NCI-H524 treated with DMSO at 0.1 percent for 48 hours (cell line): ENCODE measurements around the gene FBH1.
"Not testable (repeated sequence)": the region's sequence is repeated elsewhere in the genome, so short reads cannot be mapped to it uniquely, and the experiment has no call there.

ENCODE experiments used
- DNase-seq: peaks from one replicate; lab custom pipeline; 2025; lab: John Stamatoyannopoulos, UW

The FBH1 gene

DNA sequence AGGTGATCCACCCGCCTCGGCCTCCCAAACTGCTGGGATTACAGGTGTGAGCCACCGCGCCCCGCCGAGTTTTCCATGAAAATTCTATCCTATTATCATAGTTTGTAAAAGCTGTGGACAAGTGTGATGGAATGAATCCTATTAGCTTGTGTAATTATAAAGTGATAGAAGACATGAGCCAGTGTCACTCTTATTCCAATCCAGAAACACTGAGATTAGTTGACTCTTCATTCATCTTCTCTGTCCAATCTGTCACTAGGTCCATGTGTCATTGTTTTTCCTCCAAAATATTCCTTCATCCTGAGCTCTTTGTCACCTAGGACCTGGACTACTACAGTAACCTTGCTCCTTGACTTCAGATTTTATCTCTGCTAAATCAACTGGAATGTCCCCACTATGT is 13.5 kb downstream of the FBH1 start:
- no peak for DNase-seq

GRCh38 chr10:5904227-5904626 is 14.2 kb downstream of the FBH1 start:
- no peak for DNase-seq

DNA sequence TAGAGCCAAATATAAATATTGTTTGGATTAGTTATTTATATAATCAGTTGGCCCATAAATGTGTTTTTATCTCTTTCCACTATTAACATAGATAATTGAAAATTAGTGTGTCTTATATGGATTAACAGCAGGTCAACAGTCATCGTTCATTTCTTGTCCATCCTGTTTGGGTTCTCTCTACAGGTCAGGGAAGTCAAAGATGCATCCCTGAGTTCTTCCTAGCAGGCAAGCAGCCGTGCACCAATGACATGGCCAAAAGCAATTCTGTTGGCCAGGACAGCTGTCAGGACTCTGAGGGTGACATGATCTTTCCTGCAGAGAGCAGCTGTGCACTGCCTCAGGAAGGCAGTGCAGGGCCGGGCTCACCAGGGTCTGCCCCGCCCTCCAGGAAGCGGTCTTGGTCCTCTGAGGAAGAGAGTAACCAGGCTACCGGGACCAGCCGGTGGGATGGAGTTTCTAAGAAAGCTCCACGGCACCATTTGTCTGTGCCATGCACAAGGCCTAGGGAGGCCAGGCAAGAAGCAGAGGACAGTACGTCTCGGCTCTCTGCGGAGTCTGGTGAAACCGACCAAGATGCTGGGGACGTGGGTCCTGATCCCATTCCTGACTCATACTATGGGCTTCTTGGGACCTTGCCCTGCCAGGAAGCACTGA is 15.9 kb downstream of the FBH1 start:
- DNase-seq, result no peak

GRCh38 chr10:5906651-5907050 is 16.6 kb downstream of the FBH1 start:
- DNase-seq, result no peak

DNA sequence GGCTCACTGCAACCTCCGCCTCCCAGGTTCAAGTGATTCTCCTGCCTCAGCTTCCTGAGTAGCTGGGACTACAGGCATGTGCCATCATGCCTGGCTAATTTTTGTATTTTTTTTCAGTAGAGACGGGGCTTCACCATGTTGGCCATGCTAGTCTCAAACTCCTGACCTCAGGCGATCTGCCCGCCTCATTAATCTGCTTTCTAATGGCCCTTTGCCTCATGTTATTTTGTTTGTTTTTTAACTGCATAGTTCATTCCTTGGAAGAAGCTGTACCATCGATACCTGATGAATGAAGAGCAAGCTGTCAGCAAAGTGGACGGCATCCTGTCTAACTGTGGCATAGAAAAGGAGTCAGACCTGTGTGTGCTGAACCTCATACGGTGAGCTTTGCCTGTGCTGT is 18.6 kb downstream of the FBH1 start:
- not testable (repeated sequence) for DNase-seq

- DNase-seq, result peak; percentile 36
Measured at GRCh38 chr10:5910323-5911100, 20.5 kb downstream of the FBH1 start.

DNA sequence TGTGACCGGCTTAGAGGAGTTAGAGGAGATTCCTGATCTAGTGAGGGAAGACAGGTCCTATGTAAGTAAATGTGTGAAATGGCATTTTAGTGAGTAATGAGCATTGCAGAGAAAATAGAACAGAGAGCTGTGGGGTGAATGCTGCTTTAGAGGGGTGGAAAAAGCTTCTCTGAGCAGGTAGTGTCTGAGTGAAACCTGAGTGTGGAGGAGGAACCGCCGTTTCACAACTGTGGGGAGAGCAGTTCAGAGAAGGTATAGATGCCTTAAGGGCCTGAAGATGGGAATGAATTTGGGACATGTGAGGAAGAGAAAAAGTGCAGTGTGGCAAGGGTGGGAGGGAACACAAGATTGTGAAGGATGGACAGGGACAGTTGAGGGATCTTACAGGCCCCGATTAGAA is 21.6 kb downstream of the FBH1 start:
- no peak for DNase-seq

DNA sequence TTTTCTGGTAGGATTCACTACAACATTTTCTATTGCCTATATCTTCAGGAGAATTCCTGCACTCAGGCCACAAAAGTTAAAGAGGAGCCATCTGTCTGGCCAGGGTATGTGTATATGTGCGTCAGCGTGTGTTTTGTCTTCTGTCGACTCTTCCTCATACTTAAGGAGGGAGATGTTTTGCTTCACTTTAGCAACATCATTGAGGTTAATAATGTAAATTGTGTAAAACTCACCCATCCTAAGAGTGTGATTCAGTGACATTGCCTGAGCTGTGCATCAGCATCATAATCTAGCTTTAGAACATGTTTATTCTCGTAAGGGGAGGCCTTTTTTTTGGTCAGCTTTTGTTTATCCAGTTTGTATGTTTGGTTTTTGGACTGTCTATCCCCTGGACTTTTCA is 23.7 kb downstream of the FBH1 start:
- DNase-seq, result no peak

- DNase-seq, result no peak
Measured at GRCh38 chr10:5915451-5915850, 25.4 kb downstream of the FBH1 start.

DNA sequence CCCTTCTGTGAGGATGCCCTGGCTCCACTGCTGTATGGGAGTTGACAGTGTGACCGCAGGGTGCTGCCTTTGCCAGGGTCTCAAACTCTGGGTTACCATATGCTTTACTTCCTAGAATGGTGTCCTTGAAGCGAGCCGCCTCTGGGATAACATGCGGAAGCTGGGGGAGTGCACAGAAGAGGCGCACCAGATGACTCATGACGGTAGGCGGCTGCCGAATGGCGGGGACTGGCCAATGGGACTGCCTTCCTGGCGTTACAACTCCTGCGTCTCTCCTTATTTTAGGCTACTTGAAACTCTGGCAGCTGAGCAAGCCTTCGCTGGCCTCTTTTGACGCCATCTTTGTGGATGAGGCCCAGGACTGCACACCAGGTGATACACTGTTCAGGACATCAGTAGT is 27.3 kb downstream of the FBH1 start:
- no peak for DNase-seq

GRCh38 chr10:5918763-5919162 is 28.7 kb downstream of the FBH1 start:
- no peak for DNase-seq

DNA sequence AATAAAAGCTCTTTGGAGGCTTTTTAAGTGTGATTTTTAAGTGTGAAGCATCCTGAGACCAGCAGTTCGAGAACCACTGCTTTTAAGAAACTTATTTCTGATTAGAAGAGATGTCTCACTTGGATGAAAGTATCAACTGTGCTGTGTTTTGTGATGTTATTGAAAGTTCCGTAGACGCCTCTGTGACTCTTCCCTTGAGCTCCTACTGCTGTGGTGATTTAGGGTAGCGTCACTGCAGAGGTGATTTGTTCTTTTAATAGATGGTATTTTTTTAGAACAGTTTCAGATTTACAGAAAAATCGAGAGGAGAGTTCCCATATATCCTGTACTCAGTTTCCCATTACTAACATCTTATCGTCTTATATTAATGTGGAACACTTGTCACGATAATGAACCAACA is 29.5 kb downstream of the FBH1 start:
- no peak for DNase-seq

- DNase-seq, result no peak
Measured at GRCh38 chr10:5921746-5922145, 31.7 kb downstream of the FBH1 start.

GRCh38 chr10:5924889-5925288 is 34.8 kb downstream of the FBH1 start:
- no peak for DNase-seq

- DNase-seq, result no peak
Measured at GRCh38 chr10:5927306-5927705, 37.3 kb downstream of the FBH1 start.

GRCh38 chr10:5929442-5929841 is 39.4 kb downstream of the FBH1 start:
- no peak for DNase-seq

- DNase-seq, result no peak
Measured at GRCh38 chr10:5930272-5930671, 40.2 kb downstream of the FBH1 start.

DNA sequence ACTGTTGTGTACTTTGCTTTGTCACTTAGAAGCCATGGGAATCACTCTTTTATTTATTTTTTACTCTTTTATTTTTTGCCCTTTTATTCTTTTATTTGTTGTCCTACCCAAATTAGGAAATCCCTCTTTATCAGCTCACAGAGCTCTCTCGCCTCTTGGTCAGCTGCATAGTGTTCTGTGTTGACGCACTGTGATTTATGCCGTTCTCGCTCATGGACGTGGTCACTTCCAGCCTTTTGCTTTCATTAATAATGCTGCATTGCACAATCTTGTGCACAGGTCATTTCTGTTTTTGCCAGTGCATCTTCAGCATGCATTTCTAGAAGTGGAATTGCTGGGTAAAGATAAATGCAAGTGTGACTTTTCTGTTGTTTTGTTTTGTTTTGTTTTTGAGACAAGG is 42.3 kb downstream of the FBH1 start:
- DNase-seq, result no peak

- DNase-seq, result no peak
Measured at GRCh38 chr10:5933909-5934546, 44.0 kb downstream of the FBH1 start.

DNA sequence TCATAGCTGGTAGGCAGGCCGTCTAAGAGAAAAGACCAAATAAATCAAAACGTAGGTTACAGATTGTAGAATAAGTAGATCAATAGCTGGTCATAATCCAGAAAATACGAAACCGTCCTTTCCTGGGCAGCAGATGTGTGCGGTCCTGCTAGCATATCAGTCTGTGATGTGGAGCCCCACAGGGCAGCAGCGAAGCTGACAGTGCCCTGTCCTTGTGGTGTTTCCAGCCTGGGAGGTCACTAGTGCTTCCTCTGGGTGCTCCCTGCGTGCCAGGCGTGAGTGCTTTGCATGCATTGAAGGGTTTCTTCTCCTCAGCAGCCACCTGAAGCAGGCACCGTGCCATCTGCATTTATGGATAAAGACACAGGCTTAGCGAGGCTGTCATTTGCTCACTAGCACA is 45.6 kb downstream of the FBH1 start:
- no peak for DNase-seq

- DNase-seq, result no peak
Measured at GRCh38 chr10:5937016-5937415, 47.0 kb downstream of the FBH1 start.

DNA sequence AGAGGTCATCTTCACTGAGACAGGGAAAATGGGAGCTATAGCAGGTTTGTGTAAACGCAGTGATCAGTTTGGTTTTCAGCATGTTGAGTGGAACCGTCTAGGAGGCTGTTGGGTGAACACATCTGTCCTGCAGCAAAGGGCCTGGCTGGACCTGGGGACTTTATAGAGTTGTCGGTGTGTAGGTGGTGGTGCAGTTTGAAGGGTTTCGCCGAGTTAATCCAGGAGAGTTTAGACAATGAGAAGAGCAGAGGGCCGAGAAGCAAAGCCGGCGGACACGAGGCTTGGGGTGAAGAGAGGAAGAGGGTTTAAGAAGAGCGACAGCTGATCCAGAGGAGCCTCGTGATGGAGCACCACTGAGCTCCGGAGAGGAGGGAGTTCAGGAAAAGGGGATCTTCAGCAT is 48.2 kb downstream of the FBH1 start:
- no peak for DNase-seq

DNA sequence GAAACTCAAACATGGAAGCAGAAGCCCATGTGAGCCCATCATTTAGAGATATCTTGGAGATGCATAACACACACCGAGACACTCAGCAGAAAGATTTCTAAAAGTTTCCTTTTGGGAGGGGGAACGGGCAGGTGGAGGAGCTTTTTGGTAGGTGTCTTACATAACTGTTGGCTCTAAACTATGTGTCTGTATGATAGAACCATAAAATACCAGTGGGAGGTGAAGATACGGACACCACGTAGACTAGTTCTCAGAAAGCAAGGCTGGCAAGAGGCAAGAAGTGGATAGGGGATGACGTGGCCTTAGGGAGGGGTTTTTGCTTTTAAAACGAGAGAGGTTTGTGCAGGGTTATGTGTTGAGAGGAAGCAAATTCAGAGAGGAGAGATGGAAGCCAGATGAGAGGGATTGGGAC is 50.8 kb downstream of the FBH1 start:
- no peak for DNase-seq
